HG03060 (cell line): ENCODE measurements around the gene HOPX.
"Not testable (repeated sequence)": the region's sequence is repeated elsewhere in the genome, so short reads cannot be mapped to it uniquely, and the experiment has no call there.

Experiments
- ATAC-seq: cut with Tn5 transposase; IDR thresholded peaks from one replicate; pipeline ENCODE4 v1.9.1; 2021; ENCODE audit warnings: low read depth, moderate number of reproducible peaks; ENCODE audit not compliant: unreplicated experiment

Gene HOPX, protein sequence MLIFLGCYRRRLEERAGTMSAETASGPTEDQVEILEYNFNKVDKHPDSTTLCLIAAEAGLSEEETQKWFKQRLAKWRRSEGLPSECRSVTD

DNA sequence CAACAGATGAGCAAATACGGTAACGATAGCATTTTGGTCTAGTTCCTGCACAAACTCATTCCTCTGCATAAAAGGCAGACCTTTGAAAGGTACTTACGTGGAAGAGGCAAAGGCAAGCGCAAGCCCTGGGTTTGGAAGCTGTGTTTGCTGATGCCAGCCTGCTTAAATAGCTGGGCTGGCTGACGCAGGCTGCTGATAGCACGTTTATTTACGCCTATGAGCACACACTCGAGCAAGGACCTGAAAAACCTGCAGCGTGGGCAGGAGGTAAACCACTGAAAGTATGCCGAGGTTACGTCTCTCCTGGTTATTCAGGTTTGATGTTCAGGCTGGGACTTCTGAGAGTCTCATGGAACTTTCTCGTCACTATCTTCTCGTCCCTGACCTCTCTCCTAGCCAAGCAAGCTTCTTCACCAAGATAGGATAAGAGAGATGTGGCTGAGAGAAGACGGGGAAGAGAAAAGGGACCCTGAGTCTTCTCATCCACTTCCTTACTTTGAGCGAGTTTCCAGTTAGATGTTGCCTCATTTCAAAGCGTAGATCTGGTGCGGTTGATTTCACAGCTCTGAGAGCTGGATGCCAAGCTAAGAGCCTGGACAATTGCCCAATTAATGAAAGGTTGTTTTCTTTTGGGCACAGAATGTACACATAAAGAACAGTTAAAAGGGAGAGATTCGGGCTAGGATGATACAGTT is at the start of gene HOPX:
TSS of gene HOPX (minus strand) at position 139 of the 695 bp plus-strand sequence. CDS start 23,480 bp downstream, outside the sequence.
- no peak for ATAC-seq

DNA sequence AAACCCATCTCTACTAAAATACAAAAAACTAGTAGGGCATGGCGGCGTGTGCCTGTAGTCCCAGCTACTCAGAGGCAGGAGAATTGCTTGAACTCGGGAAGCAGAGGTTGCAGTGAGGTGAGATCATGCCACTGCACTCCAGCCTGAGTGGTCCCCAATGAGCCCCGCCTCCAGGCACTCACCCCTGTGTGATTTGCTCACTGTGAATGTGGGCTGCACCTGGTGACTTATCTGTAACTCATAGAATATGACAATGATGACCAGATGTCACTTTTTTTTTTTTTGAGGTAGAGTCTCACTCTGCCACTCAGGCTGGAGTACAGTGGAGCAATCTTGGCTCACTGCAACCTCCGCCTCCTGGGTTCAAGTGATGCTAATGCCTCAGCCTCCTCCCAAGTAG is 49.0 kb upstream of the HOPX start:
- ATAC-seq: no peak

DNA sequence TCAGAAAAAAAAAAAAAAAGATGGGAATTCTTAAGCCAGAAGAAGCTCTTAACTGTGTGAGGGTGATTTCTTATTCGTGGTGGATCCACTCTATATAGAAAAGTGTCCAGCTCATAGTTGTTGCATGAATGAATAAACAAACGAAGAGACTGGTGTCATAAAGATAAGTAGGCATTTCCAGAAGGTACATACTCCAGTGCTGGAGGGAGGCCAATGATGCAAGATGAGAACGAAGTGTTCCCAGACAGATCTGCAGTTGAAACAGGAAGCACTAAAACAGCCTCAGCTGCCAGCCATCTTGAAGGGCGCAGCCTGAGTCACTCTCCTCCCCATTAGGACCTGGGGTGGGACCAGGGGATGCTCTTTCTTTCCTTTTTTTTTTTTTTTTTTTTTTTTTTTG is 47.4 kb upstream of the HOPX start:
- ATAC-seq: no peak

DNA sequence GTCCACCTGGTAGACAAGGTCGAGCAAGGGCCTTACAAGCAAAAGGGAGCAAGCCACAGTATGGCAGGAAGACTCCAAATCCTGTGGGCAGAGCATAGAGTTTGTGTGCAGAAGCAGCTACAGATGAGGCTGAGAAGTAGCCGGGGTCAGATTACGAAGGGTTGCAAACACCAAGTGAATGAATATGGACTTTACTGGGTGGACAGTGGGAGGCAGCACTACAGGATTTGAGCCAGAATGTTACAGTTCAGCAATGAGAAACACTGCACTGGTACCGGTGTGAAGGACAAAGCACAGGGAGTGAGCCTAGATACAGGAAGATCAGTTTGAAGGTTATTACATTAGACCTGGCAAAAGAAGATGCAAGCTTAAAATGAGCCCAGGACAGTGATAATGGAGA is 46.1 kb upstream of the HOPX start:
- ATAC-seq: no peak

DNA sequence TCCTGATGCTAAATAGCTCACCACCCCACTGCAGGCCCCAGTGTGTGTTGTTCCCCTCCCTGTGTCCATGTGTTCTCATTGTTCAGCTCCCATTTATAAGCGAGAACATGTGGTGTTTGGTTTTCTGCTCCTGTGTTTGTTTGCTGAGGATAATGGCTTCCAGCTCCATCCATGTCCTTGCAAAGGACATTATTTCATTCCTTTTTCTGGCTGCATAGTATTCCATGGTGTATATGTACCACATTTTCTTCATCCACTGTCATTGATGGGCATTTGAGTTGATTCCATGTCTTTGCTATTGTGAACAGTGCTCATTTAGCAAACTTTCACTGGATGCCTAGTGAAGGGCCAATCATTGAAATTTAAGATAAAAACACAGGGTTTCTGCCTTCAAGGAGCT is 45.5 kb upstream of the HOPX start:
- not testable (repeated sequence) for ATAC-seq

DNA sequence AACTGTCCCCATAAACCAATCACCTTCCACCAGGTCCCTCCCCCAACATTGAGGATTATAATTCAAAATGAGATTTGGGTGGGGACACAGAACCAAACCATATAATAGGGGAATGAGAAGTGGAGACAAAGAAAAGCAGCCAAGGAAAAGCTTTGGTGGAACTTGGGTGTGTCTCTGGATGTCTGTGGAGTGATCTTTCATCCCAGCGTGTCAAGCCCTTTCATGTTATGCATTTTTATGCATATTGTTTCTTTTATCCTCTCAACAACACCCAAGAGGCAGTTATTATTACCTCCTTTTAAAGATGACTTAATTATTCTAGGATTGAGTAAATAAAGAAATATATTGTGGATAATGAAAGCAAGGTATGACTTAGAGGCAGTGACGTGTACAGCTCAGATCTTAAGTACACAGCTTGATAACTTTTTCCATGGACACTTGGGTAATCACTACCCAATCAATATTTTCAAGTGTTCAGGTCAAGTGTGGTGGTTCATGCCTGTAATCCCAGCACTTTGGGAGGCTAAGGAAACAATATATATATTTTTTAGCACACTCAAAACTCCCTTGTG is 42.6 kb upstream of the HOPX start:
- no peak for ATAC-seq

DNA sequence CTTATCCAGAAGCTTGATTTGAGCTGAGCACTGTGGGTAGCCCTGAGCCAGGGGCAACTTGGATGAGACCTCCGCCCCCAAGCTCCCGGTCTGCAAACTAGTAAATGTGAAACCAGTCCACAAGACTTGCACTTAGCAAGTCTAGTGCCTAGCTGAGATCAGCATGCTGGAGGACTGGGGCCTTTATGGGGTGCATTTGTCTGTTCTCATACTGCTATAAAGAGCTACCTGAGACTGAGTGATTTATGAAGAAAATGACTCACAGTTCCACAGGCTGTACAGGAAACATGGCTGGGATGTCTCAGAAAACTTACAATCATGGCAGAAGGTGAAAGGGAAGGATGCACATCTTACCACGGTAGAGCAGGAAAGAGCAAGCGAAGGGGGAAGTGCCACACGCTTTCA is 42.1 kb upstream of the HOPX start:
- ATAC-seq: no peak

DNA sequence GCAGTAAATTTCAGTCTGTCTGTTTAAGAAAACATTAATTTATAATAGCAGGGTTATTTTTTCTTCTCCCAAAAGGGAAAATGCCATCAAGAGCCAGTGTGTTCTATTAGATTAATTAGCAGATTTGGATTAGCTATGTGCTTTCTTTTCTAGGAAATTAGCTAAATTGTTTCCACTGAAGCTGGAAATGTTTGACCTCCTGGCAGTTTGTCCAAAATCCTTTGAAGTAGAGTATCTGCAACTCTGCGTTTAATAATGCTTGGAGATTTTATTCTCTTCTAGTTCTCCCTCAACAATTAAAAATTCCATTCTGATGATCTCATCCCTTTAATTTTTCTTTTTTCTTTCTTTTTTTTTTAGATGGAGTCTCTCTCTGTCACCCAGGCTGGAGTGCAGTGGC is 27.1 kb upstream of the HOPX start:
- no peak for ATAC-seq

DNA sequence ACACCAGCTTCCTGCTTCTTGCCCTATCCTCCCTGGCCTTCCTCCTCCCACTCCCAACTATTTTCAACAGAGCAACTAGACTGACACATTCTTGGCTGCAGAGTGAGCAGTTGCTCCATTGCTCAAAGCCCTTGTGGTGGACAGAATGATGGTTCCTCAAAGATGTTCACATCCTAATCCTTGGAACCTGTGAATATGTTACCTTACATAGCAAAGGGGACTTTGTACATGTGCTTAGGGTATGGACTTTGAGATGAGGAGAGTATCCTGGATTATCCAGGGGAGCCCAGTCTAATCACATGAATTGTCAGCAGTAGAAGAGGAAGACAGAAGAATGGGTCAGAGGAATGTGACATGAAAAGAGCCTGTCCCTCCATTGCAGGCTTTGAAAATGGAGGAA is 24.9 kb upstream of the HOPX start:
- no peak for ATAC-seq

DNA sequence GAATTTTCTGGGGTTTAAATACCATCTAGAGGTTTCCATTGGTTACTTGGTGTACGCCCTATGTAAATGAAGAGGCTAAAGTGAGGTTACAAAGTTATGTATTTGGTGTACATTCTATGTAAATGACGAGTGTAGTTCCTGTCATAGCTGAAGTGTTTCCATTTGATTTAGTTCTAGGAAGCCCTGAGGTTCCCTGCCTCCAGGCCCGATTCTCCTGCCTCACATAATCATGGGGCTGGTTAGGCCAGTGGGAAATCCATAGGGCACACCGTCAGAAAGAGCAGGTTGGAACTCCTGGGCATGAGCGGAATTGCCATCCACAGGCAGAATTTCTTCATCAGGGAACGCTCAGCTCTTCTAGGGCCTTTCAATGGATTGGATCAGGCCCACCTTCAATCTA is 24.2 kb upstream of the HOPX start:
- no peak for ATAC-seq

DNA sequence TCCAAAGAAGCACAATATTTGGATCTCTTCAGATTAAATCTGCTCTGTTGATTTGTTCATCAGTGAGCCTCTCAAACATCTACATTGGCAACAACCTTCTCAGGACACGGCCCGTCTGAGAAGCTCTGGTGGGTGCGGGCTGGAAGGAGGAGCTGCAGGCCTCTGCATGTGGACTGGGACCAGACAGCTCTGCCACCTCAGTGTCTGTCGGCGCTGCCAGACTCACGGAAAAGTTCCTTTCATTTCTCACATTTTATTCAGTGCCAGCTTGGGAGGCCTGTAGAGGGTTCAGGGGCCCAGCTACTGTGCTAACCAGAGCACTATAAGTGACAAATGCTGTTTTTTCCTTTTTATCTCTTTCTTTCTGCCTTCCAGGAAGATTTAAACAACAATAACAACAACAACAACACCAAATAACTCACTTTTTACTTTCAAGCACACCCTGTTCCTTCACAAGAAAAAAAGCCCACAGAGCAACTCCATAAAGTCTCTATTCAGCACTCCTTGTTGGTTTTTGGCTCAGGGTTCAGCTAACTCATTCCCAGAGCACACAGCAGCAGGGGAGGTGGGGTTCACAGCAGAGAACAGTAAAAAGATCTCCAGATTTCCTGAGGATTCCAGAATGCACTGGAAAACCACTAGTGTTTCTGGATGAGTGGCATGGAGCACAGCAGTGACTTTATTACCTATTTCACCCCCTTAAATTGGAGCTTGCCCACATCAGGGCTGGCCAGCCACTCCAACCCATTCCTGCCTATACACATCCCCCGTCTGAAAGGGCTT is 23.2 kb upstream of the HOPX start:
- no peak for ATAC-seq

DNA sequence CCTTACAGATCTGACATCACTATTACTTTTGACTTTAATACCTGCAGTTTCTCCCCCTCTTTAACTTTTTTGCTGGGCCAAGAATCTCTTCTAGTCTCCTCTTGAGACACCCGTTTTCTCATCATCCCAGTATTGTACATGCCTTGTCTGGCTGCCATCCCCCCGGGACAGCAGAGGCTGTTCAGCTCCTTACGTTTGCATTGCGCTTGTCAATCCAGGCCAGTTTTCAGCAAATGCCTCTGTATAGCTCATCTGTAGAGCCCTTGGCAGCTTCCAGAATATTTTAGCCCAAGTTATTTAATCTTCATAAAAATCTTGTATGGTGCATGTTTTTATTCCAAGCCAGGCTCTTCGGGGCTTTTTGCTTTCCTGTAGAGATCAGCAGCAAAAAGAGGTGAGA is 22.3 kb upstream of the HOPX start:
- ATAC-seq: no peak

DNA sequence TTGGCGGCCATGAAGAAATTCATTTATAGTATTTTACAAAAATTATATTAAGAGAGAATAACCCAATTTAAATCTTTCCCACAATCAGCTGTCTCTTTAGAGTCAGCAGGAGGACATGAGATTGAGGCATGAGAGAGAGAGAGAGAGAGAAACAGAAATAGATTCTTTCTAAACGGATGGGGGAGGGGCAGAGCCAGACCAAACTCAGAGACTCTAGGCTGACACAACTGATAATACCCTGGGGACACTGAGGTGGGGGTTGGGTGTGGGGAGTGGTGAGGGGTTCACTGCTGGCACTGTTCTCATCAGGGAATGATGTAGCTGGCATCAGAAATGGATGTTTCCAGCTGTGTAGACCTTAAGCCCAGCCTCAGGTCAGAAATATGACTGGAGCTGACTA is 20.5 kb upstream of the HOPX start:
- ATAC-seq: no peak

DNA sequence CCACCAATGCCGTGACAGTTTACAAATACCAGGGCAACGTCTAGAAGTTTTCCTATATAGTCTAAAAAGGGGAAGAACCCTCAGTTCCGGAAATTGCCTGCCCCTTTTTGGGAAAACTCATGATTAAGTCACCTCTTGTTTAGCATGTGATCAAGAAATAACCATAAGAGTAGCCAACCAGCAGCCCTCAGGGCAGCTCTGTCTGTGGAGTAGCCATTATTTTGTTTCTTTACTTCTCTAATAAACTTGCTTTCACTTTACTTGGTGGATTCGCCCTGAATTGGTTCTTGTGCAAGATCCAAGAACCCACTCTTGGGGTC is 20.0 kb upstream of the HOPX start:
- ATAC-seq: no peak

DNA sequence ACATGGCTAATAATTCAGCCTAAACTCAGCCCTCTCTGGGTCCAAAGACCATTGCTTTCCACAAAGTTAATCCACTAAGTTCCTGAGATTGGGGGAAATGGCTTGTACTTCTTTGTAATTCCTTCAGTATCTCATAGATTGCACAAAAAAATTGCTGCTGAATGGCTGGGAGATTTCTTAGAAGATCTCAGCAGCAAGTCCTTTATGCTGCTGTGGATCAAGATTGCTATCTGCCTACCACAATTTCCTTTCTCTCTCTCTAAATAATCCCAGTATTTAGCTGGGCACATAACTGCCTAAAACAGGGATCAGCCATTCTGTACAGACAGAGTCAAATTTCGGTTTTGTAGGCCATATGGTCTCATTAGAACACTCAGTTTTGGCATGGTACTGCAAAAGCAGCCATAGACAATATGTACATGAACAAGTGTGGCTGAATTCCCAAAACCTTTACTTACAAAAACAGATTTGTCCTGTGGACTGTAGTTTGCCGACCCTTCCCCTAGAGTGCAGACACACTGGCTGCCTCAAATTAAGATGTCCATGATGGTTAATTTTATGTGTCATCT is 18.5 kb upstream of the HOPX start:
- ATAC-seq: no peak

DNA sequence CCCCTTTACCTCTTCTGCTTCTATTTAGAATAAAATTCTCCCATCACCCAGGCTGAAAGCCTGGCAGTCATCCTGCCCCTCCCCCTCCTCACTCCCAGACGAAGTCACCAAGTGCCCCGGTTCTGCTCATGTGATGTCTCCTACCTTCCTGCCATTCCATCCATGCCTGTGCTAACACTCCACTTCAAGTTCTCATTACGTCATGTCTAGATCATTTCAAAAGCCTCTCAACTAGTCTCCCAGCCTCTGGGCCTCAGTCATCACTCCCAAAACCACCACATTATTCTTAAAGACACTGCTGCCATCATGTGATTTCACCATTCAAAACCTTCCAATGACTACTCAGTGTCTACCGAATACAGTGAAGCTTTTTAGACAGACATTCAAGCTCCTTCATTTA is 17.2 kb upstream of the HOPX start:
- no peak for ATAC-seq

DNA sequence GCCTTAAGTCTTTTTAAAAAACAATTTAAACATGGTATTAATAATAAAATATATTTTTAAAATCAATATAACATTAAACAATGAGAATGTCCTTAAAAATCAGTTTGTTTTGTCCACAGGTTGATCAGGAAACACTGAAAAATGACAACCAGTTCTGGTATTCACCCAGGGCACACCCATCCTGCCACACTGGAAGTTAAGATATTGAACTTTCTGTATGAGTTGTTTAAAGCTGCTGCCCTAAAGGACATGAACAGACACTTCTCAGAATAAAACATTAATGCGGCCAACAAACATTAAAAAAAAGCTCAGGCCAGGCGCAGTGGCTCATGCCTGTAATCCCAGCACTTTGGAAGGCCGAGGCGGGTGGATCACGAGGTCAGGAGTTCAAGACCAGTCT is 15.0 kb upstream of the HOPX start:
- ATAC-seq: no peak

DNA sequence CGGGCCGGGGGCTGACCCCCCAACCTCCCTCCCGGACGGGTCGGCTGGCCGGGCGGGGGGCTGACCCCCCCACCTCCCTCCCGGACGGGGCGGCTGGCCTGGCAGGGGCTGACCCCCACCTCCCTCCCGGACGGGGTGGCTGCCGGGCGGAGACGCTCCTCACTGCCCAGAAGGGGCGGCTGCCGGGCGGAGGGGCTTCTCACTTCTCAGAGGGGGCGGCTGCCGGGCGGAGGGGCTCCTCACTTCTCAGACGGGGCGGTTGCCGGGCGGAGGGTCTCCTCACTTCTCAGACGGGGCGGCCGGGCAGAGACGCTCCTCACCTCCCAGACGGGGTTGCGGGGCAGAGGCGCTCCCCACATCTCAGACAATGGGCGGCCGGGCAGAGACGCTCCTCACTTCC is 12.4 kb upstream of the HOPX start:
- not testable (repeated sequence) for ATAC-seq

DNA sequence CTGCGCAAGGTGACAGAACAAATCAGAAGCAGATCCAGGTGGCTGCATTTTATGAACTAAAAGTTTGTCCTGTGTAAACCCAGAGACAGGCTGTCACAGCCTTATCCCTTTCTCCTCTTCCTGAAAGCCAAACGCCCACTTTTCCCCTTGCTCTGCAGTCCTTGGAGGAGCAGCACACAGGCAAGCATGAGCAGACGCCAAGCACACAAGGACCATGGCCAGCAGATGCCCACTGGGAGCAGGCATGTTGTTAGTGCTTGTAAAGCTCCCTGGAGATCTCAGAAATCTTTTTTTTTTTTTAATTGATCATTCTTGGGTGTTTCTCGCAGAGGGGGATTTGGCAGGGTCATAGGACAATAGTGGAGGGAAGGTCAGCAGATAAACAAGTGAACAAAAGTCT is 11.5 kb upstream of the HOPX start:
- ATAC-seq: no peak

DNA sequence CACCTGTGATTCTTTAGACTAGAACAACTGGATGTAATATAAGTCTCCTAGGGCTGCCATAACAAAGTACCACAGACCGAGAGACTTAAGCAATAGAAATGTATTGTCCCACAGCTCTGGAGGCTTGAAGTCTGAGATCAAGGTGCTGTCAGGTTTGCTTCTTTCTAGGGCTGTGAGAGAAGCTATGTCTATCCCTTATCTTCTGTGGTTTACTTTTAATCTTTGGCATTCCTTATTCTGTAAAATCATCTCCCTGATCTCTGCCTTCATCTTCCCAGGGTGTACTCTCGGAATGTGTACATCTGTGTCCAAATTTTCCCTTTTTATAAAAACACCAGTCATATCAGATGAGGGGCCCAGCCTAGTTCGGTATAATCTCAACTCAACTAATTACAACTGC is 10.3 kb upstream of the HOPX start:
- no peak for ATAC-seq

DNA sequence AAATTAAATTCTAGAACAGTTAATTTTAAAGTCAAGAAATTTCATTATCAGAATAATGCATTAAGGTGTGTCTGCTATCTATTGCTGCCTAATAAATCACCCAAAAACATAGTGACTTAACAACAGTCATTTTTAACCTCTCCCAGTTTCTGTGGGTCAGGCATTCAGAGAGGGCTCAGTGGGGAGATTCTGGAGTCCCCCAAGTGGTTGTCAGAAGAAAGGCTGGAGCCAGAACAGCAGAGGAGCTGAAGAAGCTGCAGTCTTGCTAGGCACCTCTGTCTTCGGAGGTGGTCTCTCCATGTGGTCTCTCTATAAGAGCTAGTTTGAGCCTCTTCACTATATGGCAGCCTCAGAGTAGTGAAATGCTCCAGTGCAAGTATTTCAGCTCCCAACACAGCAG is 9.3 kb upstream of the HOPX start:
- no peak for ATAC-seq
